Measurements from ENCODE around the gene C19orf85. TPM values are rescaled to one million over a fixed set of nuclear protein-coding genes. Genes with fewer than 3 reads are reported as not detected.

C19orf85 gene
- total RNA-seq, 2 donors from 2014 or later: not detected

GRCh38 chr19:55437410-55437809 is 27.1 kb downstream of the C19orf85 start:
- Histone ChIP-seq H3K9me3 (no peaks in the 10 kb centered on the region), H3K27ac (no peak overlapping the region), H3K27me3 (peaks cover 11 to 46% of the 10 kb centered on the region in 2 donors), H3K4me3 (no peak overlapping the region), H3K4me1 (peaks cover 0 to 19% of the 10 kb centered on the region in 2 donors), H3K36me3 (no peaks in the 10 kb centered on the region)
- no peak for TF ChIP-seq CTCF (IDR thresholded peaks at IDR 0.05)
- no peak for DNase-seq (ENCODE audit: low spot score)

GRCh38 chr19:55436847-55437246 is 27.7 kb downstream of the C19orf85 start:
- no peaks in the 10 kb centered on the region for H3K9me3 ChIP-seq
- H3K4me1 ChIP-seq: peaks cover 0 to 15% of the 10 kb centered on the region in 2 donors
- no peak overlapping the region for H3K4me3 ChIP-seq
- DNase-seq (ENCODE audit: low spot score): no peak
- peaks cover 9 to 41% of the 10 kb centered on the region in 2 donors for H3K27me3 ChIP-seq
- no peak overlapping the region for H3K27ac ChIP-seq
- H3K36me3 ChIP-seq: no peaks in the 10 kb centered on the region
- no peak for TF ChIP-seq CTCF (IDR thresholded peaks at IDR 0.05)

GRCh38 chr19:55435020-55435419 is 29.5 kb downstream of the C19orf85 start:
- no peak overlapping the region for H3K27ac ChIP-seq
- no peak for TF ChIP-seq CTCF (IDR thresholded peaks at IDR 0.05)
- no peaks in the 10 kb centered on the region for H3K36me3 ChIP-seq
- no peaks in the 10 kb centered on the region for H3K9me3 ChIP-seq
- no peak overlapping the region for H3K4me3 ChIP-seq
- peaks cover 0 to 23% of the 10 kb centered on the region in 2 donors for H3K27me3 ChIP-seq
- DNase-seq (ENCODE audit: low spot score): no peak
- no peaks in the 10 kb centered on the region for H3K4me1 ChIP-seq

- no peak for DNase-seq (ENCODE audit: low spot score)
- H3K4me3 ChIP-seq: no peak overlapping the region
- H3K9me3 ChIP-seq: no peaks in the 10 kb centered on the region
- H3K36me3 ChIP-seq: no peaks in the 10 kb centered on the region
- no peak for TF ChIP-seq CTCF (IDR thresholded peaks at IDR 0.05)
- H3K27ac ChIP-seq: no peak overlapping the region
- peaks cover 0 to 23% of the 10 kb centered on the region in 2 donors for H3K27me3 ChIP-seq
- no peaks in the 10 kb centered on the region for H3K4me1 ChIP-seq
Observed at GRCh38 chr19:55434356-55434919, 30.1 kb downstream of the C19orf85 start.

- no peaks in the 10 kb centered on the region for H3K9me3 ChIP-seq
- H3K27ac ChIP-seq: no peak overlapping the region
- no peaks in the 10 kb centered on the region for H3K4me1 ChIP-seq
- no peak for DNase-seq (ENCODE audit: low spot score)
- TF ChIP-seq CTCF (IDR thresholded peaks at IDR 0.05): no peak
- H3K4me3 ChIP-seq: no peak overlapping the region
- H3K36me3 ChIP-seq: no peaks in the 10 kb centered on the region
- H3K27me3 ChIP-seq: peaks cover 0 to 16% of the 10 kb centered on the region in 2 donors
Observed at GRCh38 chr19:55433292-55433691, 31.3 kb downstream of the C19orf85 start.

Data from right atrium auricular region (tissue), 2 donors.